Activated T-cell treated with anti-CD3 and anti-CD28 coated beads, Interleukin-2, amount 50 U/mL, for 4 hours (primary cell): ENCODE results near the gene GATM. TPM values are rescaled to one million over a fixed set of nuclear protein-coding genes. Genes with fewer than 3 reads are reported as not detected.
"Not testable (repeated sequence)": the region's sequence is repeated elsewhere in the genome, so short reads cannot be mapped to it uniquely, and the experiment has no call there.

ENCODE experiments used
- ATAC-seq, 2 donors: fragments of 200-7000 bp; cut with Tn5 transposase; one replicate each; pipeline ENCODE4 v1.10.0; 2021
- DNase-seq: peaks from one replicate; pipeline ENCODE4 v3.0.0-alpha.2; 2020
- H3K27me3 Mint-ChIP-seq: one replicate; pipeline ENCODE4 v1.8.0; 2021; ENCODE audit warnings: low read depth, mixed read lengths
- H3K36me3 Mint-ChIP-seq: one replicate; pipeline ENCODE4 v1.8.0; 2022; ENCODE audit warnings: mixed read lengths; ENCODE audit not compliant: insufficient read depth
- H3K4me1 Mint-ChIP-seq: one replicate; pipeline ENCODE4 v1.8.0; 2021; ENCODE audit warnings: low read depth, mixed read lengths
- H3K4me3 Mint-ChIP-seq: one replicate; pipeline ENCODE4 v1.8.0; 2021; ENCODE audit warnings: mild to moderate bottlenecking, moderate library complexity, mixed read lengths
- H3K9me3 Mint-ChIP-seq: one replicate; pipeline ENCODE4 v1.8.0; 2021; ENCODE audit warnings: mixed read lengths
- total RNA-seq, 3 donors: library from RNA; stranded (reverse); gene quantifications; one replicate each; pipeline ENCODE4 v1.2.1, GENCODE V29; 2021

Gene GATM
- total RNA-seq, 3 donors from 2014 or later: 1.2 to 2.7 (median 1.7) TPM

DNA sequence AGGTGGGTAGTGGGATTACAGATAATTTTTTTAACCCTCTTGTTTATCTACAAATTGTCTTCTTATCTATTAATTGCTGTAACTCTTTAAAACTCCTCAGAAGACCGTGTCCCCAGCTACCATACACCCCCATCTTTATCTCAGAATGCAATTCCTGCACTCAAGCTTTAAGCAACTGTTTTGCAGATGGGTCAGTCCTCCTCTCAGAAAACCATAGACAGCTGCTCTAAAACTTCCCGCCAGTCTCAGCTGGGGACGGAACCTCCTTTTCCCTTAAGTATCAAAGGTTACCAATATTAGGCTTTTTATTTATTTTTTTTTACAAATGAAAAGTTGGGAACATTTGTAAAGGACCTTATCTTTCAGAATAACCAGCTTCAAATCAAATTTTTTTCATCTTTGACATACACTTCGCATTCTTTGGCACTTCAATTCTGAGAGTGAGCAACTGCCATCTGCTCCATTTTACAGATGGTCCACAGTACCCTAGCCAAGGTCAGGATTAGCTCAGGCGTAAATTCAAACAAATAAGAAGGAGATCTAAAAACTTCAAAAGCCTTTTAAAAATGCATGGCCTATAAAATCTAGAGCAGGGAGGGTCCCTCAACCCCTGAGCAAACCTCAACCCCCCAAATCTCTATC lies 1.3 kb downstream of the GATM start:
- DNase-seq (no peak), ATAC-seq (no peak)
- Mint-ChIP-seq H3K4me3 (peak overlapping the region; percentile 72), H3K4me1 (peaks cover 21% of the 10 kb centered on the region), H3K36me3 (no peaks in the 10 kb centered on the region), H3K27me3 (peaks cover 65% of the 10 kb centered on the region), H3K9me3 (no peaks in the 10 kb centered on the region)

DNA sequence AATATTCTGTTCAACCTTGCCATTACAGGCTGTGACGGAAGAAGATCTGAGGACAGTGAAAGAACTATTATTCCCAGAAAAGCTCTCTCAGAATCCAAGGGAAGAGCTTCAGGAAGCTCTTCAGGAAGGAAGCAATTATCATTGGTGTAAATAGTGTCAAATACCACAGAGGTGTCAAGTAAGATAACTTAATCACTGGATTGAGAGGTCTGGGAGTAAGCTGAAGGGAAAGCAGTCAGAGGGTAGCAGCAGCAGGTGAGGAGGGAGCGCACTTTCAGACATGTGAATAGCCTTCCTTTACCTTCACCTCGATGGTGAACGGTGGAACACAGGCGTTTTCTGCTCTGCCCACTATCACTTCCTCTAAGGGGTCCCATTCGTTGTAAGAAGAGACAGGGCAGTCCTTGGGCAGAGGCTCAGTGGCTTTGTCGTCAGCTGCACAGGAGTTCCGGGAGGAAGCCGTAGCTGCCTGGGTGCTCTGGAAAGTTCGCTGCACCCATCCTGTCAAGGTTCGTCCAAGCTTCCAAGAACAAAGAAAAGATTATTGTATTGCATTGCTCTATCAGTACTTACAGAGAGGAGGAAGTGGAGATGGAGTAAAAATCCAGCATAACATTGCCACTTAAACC lies 1.9 kb downstream of the GATM start:
- Mint-ChIP-seq H3K4me1 (peaks cover 21% of the 10 kb centered on the region), H3K9me3 (no peaks in the 10 kb centered on the region), H3K4me3 (no peak overlapping the region), H3K36me3 (no peaks in the 10 kb centered on the region), H3K27me3 (peaks cover 61% of the 10 kb centered on the region)
- no peak for DNase-seq
- ATAC-seq: no peak

DNA sequence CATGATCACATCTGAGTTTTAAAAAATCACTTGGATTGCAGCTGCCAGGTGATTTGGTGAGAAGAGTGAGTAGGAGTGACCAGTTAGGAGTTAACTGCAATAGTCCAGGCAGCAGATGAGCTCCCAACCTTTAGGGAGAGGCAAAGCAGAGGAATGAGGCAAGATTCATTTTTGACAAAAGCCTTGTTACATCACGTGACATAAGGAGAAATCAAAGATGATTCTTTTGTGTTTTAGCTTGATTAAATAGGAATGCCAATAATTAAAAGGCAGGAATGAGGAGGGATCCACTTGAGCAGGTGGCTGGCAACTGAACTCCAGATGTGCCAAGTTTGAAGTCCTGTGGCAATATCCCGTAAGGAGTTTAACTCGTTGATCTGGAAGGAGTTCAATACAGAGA lies 2.5 kb downstream of the GATM start:
- Mint-ChIP-seq H3K4me1 (peaks cover 21% of the 10 kb centered on the region), H3K9me3 (no peaks in the 10 kb centered on the region), H3K27me3 (peaks cover 62% of the 10 kb centered on the region), H3K36me3 (no peaks in the 10 kb centered on the region), H3K4me3 (no peak overlapping the region)
- DNase-seq (no peak), ATAC-seq (no peak)

DNA sequence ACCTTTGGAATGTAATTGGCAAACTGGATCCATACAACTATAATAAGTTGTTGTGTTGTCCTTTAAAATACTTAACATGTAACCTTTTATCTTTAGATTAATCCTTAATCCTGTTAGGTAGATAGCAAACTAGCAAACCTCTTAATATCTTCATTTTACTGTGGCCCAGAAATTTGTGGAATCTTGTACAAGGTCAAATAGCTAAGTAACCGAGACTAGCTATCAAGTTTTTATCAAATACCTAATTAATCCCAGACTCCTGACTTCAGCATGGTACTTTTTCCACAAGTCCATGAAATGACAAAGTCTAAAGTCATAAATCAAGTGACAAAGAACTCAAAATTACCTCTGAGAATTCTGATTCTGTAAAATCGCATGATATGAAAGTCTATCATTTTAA lies 4.4 kb downstream of the GATM start:
- DNase-seq (no peak), ATAC-seq (no peak)
- Mint-ChIP-seq H3K36me3 (no peaks in the 10 kb centered on the region), H3K27me3 (peaks cover 58% of the 10 kb centered on the region), H3K9me3 (no peaks in the 10 kb centered on the region), H3K4me3 (no peak overlapping the region), H3K4me1 (peaks cover 21% of the 10 kb centered on the region)

DNA sequence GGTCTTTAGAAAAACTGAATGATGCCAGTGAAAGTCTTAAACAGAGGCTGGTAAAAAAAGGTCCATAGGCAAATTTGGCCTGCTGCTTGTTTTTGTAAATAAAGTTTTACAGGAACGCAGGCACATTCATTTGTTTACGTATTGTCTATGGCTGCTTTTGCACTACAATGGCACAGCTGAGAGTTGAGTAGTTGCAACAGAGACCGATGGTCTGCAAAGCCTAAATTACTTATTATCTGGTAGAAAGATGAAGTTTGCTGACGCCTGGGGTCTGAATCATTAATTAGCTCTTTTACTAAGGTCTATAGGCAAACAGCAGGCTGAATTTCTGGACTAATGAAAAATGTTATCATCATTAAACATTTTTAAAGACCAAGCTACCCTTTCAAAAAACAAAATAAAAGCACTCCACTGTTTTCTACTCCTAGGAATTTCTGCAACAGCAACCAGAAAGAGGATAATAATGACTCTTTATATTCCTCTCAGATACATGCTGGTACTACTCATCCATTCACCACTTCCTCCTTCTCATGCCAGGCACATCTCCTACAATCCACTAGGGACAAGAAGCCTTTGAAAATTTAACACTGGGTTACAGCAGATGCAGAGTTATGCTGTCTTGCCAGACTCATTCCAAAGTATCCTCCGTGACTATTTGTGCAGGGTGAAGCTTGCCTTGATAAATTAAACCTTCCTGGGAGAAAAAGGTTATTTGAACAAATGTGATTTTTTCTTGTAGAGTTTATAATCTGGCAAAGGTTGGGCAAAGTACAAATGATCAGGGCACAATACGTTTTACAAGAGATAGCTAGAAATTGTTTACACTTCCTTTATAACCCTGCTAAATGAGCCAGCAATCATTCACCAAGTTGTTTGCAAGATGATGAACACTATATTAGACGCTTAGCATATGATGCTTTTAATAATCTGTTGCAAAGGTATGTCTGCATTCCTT lies 6.0 kb downstream of the GATM start:
- Mint-ChIP-seq H3K9me3 (no peaks in the 10 kb centered on the region), H3K36me3 (no peaks in the 10 kb centered on the region), H3K27me3 (peaks cover 46% of the 10 kb centered on the region), H3K4me1 (peaks cover 15% of the 10 kb centered on the region), H3K4me3 (no peak overlapping the region)
- no peak for DNase-seq
- ATAC-seq: no peak

DNA sequence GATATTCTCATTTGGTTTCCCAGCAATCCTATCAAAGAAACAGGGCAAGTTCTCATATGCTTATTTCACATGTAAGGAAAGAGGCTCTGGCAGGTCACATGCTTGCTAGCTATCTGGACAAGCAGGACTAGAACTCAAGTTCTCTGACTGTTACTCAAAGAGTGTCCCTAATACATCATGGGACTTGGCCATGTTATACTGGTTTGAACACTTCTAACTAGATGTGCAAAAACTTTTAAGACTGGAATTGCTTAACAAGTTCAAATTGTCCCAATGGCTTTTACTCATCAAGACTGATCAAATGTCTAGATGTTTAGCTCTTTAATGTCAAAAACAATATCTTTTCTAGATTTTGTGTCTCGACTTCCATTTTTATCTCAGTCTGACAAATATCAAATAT lies 6.8 kb downstream of the GATM start:
- ATAC-seq (no peak), DNase-seq (no peak)
- H3K4me3 Mint-ChIP-seq: no peak overlapping the region
- no peaks in the 10 kb centered on the region for H3K36me3 Mint-ChIP-seq
- H3K9me3 Mint-ChIP-seq: no peaks in the 10 kb centered on the region
- peaks cover 42% of the 10 kb centered on the region for H3K27me3 Mint-ChIP-seq
- peaks cover 7% of the 10 kb centered on the region for H3K4me1 Mint-ChIP-seq

DNA sequence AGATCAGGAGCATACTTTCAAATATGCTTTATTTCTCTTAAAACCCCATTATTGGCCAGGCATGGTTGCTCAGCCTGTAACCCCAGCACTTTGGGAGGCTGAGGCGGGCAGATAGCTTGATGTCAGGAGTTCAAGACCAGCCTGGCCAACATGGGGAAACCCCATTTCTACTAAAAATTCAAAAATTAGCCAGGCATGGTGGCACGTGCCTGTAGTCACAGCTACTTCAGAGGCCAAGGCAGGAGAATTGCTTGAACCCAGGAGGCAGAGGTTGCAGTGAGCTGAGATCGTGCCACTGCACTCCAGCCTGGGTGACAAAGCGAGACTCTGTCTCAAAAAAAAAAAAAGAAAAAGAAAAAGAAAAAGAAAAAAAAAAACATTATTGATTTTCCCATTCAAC lies 8.3 kb downstream of the GATM start:
- H3K36me3 Mint-ChIP-seq, H3K4me1 Mint-ChIP-seq, H3K9me3 Mint-ChIP-seq, DNase-seq, ATAC-seq, H3K4me3 Mint-ChIP-seq: not testable (repeated sequence)
- peaks cover 27% of the 10 kb centered on the region for H3K27me3 Mint-ChIP-seq

DNA sequence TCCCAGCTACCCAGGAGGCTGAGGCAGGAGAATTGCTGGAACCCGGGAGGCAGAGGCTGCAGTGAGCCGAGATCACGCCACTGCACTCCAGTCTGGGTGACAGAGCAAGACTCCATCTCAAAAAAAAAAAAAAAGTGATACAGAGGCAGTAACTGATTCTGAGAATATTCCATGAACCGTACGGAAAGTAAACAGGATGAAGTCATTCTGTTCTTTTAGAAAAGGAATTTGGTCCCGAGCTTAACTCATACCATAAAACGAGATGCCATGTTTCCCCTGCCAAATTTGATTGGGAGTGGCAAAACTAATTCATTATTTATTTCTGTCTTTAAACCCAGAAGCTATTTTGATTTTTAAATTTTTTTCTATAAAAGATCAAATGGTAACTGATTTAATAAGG lies 11.1 kb downstream of the GATM start:
- peaks cover 17% of the 10 kb centered on the region for H3K27me3 Mint-ChIP-seq
- not testable (repeated sequence) for H3K4me1 Mint-ChIP-seq, ATAC-seq, DNase-seq, H3K4me3 Mint-ChIP-seq, H3K36me3 Mint-ChIP-seq, H3K9me3 Mint-ChIP-seq

DNA sequence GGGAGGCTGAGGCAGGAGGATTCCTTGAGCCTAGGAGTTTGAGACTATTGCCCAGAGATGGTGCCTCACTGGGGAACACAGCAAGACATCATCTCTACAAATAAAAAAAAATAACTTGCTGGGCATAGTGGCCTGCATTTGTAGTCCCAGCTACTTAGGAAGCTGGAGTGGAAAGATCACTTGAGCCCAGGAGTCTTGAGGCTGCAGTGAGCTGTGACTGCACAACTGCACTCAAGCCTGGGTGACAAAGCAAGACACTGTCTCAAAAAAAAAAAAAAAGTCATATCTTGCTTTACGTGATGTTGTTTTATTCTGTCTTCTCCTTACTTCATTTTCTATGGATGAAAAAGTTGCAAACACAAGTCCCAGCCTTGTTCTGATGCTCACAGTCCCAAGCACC lies 14.1 kb downstream of the GATM start:
- ATAC-seq: no peak
- Mint-ChIP-seq H3K4me3 (no peak overlapping the region), H3K36me3 (no peaks in the 10 kb centered on the region)

DNA sequence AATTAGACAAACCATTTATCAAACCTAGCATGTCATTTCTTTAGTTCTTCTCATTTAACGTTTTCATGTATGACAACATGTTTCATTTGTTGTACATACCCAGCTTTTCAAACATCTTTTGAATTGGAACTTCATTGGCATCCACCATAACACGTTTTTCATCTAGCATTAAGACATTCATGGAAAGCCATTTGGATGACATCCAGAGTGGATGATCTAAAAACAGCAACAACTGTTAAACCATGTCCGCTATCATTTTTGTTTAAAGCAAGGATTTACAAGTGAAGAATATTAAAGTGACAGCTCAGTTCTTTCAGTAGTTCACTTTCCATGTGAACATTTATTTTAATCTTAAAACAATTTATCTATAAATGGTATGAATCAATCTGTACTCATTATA lies 14.5 kb downstream of the GATM start:
- no peaks in the 10 kb centered on the region for H3K4me1 Mint-ChIP-seq
- no peaks in the 10 kb centered on the region for H3K9me3 Mint-ChIP-seq
- ATAC-seq (no peak), DNase-seq (no peak)
- no peaks in the 10 kb centered on the region for H3K36me3 Mint-ChIP-seq
- peaks cover 9% of the 10 kb centered on the region for H3K27me3 Mint-ChIP-seq
- no peak overlapping the region for H3K4me3 Mint-ChIP-seq

More for the DNA sequence above, 14.1 kb downstream of the GATM start:
- Mint-ChIP-seq H3K27me3 (peaks cover 9% of the 10 kb centered on the region), H3K9me3 (no peaks in the 10 kb centered on the region), H3K4me1 (no peaks in the 10 kb centered on the region)
- no peak for DNase-seq

DNA sequence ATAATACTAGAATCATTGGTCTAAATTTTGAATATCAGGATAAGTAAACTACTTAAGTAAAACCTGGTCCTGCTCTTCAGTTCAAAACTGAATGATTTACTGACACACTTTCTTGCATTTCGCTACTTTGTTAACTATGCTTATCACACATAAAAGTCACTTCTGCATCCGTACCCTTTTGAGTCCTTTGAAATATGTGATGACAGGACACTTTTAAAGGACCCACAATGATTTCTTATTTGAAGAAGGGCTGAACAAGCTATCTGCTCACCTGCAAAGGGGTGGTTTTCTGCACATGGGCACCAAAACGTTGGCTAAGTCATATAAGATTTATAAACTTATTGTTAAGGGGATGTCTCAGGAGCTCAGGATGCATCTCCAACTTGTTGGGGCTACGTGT lies 15.0 kb downstream of the GATM start:
- Mint-ChIP-seq H3K27me3 (peaks cover 9% of the 10 kb centered on the region), H3K4me3 (no peak overlapping the region), H3K4me1 (no peaks in the 10 kb centered on the region), H3K36me3 (no peaks in the 10 kb centered on the region), H3K9me3 (no peaks in the 10 kb centered on the region)
- ATAC-seq: no peak
- no peak for DNase-seq

DNA sequence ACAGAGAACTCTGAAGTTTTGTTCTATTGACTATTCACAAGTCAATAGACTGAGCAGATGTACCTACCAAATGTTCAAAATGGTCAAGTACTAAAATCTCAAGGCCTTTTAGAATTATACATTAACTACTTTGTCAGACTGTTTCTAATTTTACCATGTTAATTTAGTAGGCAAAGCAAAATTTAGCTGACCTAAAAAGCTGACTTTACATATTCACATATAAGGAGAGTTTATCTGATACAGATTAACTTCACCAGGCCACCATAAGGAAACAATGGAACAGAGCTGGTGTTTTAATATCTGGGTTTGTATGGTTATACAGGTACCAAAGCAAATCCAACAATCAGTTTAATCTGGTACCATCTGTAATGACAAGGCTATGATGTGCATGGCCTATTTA lies 15.9 kb downstream of the GATM start:
- Mint-ChIP-seq H3K4me3 (no peak overlapping the region), H3K27me3 (peaks cover 7% of the 10 kb centered on the region), H3K9me3 (no peaks in the 10 kb centered on the region), H3K4me1 (no peaks in the 10 kb centered on the region), H3K36me3 (no peaks in the 10 kb centered on the region)
- no peak for DNase-seq
- ATAC-seq: no peak

DNA sequence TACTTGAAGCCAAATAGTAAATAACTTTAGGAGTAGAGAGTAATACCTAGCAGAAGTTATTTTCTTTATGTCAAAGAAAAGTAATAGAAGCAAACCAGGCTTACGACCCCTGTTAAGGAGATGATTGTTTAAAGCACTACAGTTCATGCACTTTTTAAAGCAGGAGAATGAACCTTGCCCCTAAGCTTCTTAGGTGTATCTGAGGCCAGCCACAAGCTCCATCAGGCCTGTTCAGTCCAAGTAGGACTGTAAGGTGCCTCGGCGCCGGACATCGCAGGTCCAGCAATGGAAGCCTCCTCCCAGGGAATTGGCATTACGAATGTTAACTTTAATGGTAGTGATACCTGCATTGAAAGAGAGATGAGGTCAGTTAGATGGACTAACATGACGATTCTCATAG lies 16.5 kb downstream of the GATM start:
- no peaks in the 10 kb centered on the region for H3K36me3 Mint-ChIP-seq
- peaks cover 5% of the 10 kb centered on the region for H3K27me3 Mint-ChIP-seq
- ATAC-seq: no peak
- DNase-seq: no peak
- H3K4me3 Mint-ChIP-seq: no peak overlapping the region
- no peaks in the 10 kb centered on the region for H3K4me1 Mint-ChIP-seq
- H3K9me3 Mint-ChIP-seq: no peaks in the 10 kb centered on the region

DNA sequence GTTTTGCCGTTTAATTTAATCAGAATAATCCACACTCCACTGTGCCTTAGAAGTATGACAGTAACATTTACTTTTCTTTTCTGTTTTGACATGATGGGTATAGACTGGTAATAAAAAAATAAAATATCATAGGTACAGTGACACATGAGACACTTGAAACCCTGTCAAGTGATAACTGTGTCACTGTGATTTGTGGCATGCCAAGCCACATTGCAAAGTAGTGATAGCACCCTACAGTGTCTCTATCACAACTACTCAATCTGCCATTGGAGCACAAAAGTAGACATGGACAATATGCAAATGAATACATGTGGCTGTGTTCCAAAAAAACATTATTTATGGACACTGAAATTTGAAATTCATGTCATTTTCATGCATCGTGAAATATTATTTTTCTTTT lies 22.5 kb downstream of the GATM start:
- Mint-ChIP-seq H3K27me3 (peaks cover 6% of the 10 kb centered on the region), H3K4me1 (no peaks in the 10 kb centered on the region), H3K9me3 (no peaks in the 10 kb centered on the region), H3K36me3 (no peaks in the 10 kb centered on the region), H3K4me3 (no peak overlapping the region)
- DNase-seq (no peak), ATAC-seq (no peak)

DNA sequence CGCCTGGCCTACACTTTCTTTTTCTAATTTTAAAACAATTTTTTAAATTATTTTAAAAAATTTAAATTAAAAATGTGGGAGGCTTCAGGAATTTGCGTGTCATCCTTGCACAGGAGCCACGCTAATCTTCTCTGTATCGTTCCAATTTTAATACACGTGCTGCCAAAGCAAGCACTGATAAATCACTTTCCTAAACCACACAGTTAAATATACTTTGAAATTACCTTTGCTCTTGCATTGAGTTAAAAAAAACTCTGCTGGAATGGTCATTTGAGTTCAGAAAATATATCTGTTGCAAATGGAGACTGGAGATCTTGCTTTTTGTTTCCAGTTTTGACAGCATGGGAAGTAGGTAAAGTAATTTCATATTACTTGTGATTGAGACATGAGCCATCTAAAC lies 23.6 kb downstream of the GATM start:
- ATAC-seq: no peak
- H3K36me3 Mint-ChIP-seq: no peaks in the 10 kb centered on the region
- no peaks in the 10 kb centered on the region for H3K9me3 Mint-ChIP-seq

More for the DNA sequence above, 23.6 kb downstream of the GATM start:
- Mint-ChIP-seq H3K4me1 (no peaks in the 10 kb centered on the region), H3K4me3 (no peak overlapping the region), H3K27me3 (peaks cover 9% of the 10 kb centered on the region)
- DNase-seq: no peak
